Colonic mucosa (tissue), 4 donors: ENCODE data around the gene GOT1. TPM values are rescaled to one million over a fixed set of nuclear protein-coding genes. Genes with fewer than 3 reads are reported as not detected.

Source experiments
- DNase-seq: peaks from one replicate; pipeline ENCODE4 v3.0.0-alpha.2; 2020
- H3K27ac ChIP-seq: fragments of 200-600 bp; one replicate; pipeline ENCODE4 v1.8.0; 2021
- H3K27me3 ChIP-seq: fragments of 200-600 bp; one replicate; pipeline ENCODE4 v1.8.0; 2021
- H3K36me3 ChIP-seq: fragments of 200-600 bp; one replicate; pipeline ENCODE4 v1.8.0; 2021
- H3K4me1 ChIP-seq: fragments of 200-600 bp; one replicate; pipeline ENCODE4 v1.8.0; 2021; ENCODE audit warnings: mild to moderate bottlenecking
- H3K4me3 ChIP-seq: fragments of 200-600 bp; one replicate; pipeline ENCODE4 v1.8.0; 2021
- H3K9ac ChIP-seq, 2 donors: one replicate each; pipeline ENCODE4 v1.7.0; 2013; ENCODE audit warnings: control low read depth in 2 of 2, low read depth in 2 of 2, low read length in 2 of 2
- H3K9me3 ChIP-seq: fragments of 200-600 bp; one replicate; pipeline ENCODE4 v1.8.0; 2021
- CTCF ChIP-seq: fragments of 200-600 bp; IDR thresholded peaks from one replicate; pipeline ENCODE4 v1.8.0; 2022; ENCODE audit warnings: antibody characterized with exemption, mild to moderate bottlenecking
- intact Hi-C: fragments of 100-400 bp; cut with DNase I; formaldehyde crosslinking; loops from one replicate; pipeline ENCODE4 v1.14.1; 2022
- total RNA-seq, 2 donors: library from RNA; stranded (reverse); fragmentation: NEBNext Ultra II Directional in 1 of 2; extraction: Animal tissue kit (Norgen Biotek cat#: 25700) in 1 of 2; gene quantifications; one replicate each; pipeline ENCODE4 v1.2.1, GENCODE V29; 2021
- donor health status: healthy.
- donor health status: DM: no; HTN: no; CAD: no.
- donor health status: DM: no; HTN: no; CAD: no.

Gene GOT1
- total RNA-seq, 2 donors from 2014 or later: 96.7 to 135 TPM

- no peak for DNase-seq
- H3K27me3 ChIP-seq: no peaks in the 10 kb centered on the region
- intact Hi-C loops: loop anchor here (5.0 kb wide), 1 partner anchor 183 kb away; no protein-coding TSS in a partner anchor
- H3K4me1 ChIP-seq: no peaks in the 10 kb centered on the region
- H3K9ac ChIP-seq: peak overlapping the region; percentile 82 to 95
- H3K36me3 ChIP-seq: peaks cover 6% of the 10 kb centered on the region
- peak overlapping the region; percentile 93 for H3K27ac ChIP-seq
- peak overlapping the region; percentile 87 for H3K4me3 ChIP-seq
- H3K9me3 ChIP-seq: no peaks in the 10 kb centered on the region
- TF ChIP-seq CTCF: no peak
Measured at GRCh38 chr10:99429517-99430095, 818 bp downstream of the GOT1 start.

GRCh38 chr10:99427566-99428190 is 2.7 kb downstream of the GOT1 start:
- Histone ChIP-seq H3K27me3 (no peaks in the 10 kb centered on the region), H3K4me1 (no peaks in the 10 kb centered on the region), H3K4me3 (no peak overlapping the region), H3K36me3 (peaks cover 6% of the 10 kb centered on the region), H3K9me3 (no peaks in the 10 kb centered on the region), H3K27ac (no peak overlapping the region), H3K9ac (no peak overlapping the region)
- no peak for DNase-seq
- no peak for TF ChIP-seq CTCF
- intact Hi-C loops: no loop called here

GRCh38 chr10:99426689-99427088 is 3.7 kb downstream of the GOT1 start:
- Histone ChIP-seq H3K9me3 (no peaks in the 10 kb centered on the region), H3K27ac (no peak overlapping the region), H3K9ac (no peak overlapping the region), H3K4me1 (no peaks in the 10 kb centered on the region), H3K36me3 (peaks cover 6% of the 10 kb centered on the region), H3K27me3 (no peaks in the 10 kb centered on the region), H3K4me3 (no peak overlapping the region)
- DNase-seq: no peak
- TF ChIP-seq CTCF: no peak
- intact Hi-C loops: no loop called here

- H3K9me3 ChIP-seq: no peaks in the 10 kb centered on the region
- no peaks in the 10 kb centered on the region for H3K27me3 ChIP-seq
- H3K4me1 ChIP-seq: no peaks in the 10 kb centered on the region
- intact Hi-C loops: no loop called here
- no peak overlapping the region for H3K27ac ChIP-seq
- no peak overlapping the region for H3K9ac ChIP-seq
- H3K36me3 ChIP-seq: peaks cover 6% of the 10 kb centered on the region
- no peak for DNase-seq
- H3K4me3 ChIP-seq: no peak overlapping the region
- no peak for TF ChIP-seq CTCF
Measured at GRCh38 chr10:99425204-99425603, 5.2 kb downstream of the GOT1 start.

- TF ChIP-seq CTCF: no peak
- no peak overlapping the region for H3K4me3 ChIP-seq
- DNase-seq: no peak
- no peaks in the 10 kb centered on the region for H3K27me3 ChIP-seq
- H3K9ac ChIP-seq: no peak overlapping the region
- H3K27ac ChIP-seq: no peak overlapping the region
- intact Hi-C loops: no loop called here
- H3K36me3 ChIP-seq: peaks cover 6% of the 10 kb centered on the region
- H3K4me1 ChIP-seq: no peaks in the 10 kb centered on the region
- H3K9me3 ChIP-seq: no peaks in the 10 kb centered on the region
Measured at GRCh38 chr10:99424656-99425055, 5.8 kb downstream of the GOT1 start.
